SK-N-SH treated with all-trans-retinoic acid at 6 μM for 48 hours (cell line): ENCODE data around the gene FCHSD2.

ENCODE experiments used
- ATAC-seq: fragments of 200-7000 bp; cut with Tn5 transposase; 3 replicates; pipeline ENCODE4 v1.9.1; 2020; ENCODE audit warnings: mild to moderate bottlenecking, moderate library complexity
- ARNTL ChIP-seq: fragments of 450-650 bp; formaldehyde crosslinking; IDR thresholded peaks from 2 replicates; pipeline ENCODE4 v1.5.0; 2020; ENCODE audit warnings: low read depth, mild to moderate bottlenecking, moderate library complexity, borderline replicate concordance
- BACH2 ChIP-seq: fragments of 250-450 bp; sonication (Bioruptor Pico); IDR thresholded peaks from 2 replicates; pipeline ENCODE4 v1.9.0; 2021; ENCODE audit warnings: mild to moderate bottlenecking, borderline replicate concordance
- CSDC2 ChIP-seq: fragments of 250-450 bp; sonication (Bioruptor Pico); IDR thresholded peaks from 2 replicates; pipeline ENCODE4 v1.5.0; 2020; ENCODE audit warnings: mild to moderate bottlenecking, moderate library complexity
- ESRRG ChIP-seq: fragments of 250-450 bp; sonication (Bioruptor Pico); IDR thresholded peaks from 2 replicates; pipeline ENCODE4 v1.6.1; 2021; ENCODE audit warnings: mild to moderate bottlenecking
- GLIS3 ChIP-seq: fragments of 250-450 bp; sonication (Bioruptor Pico); IDR thresholded peaks from 2 replicates; pipeline ENCODE4 v1.5.0; 2020; ENCODE audit warnings: mild to moderate bottlenecking, moderate library complexity
- OSR1 ChIP-seq: fragments of 250-450 bp; sonication (Bioruptor Pico); IDR thresholded peaks from 2 replicates; pipeline ENCODE4 v1.8.0; 2022; ENCODE audit warnings: moderate library complexity, mild to moderate bottlenecking, inconsistent platforms
- PPARA ChIP-seq: fragments of 250-450 bp; sonication (Bioruptor Pico); IDR thresholded peaks from 2 replicates; pipeline ENCODE4 v1.5.0; 2020; ENCODE audit warnings: mild to moderate bottlenecking, borderline replicate concordance
- RARB ChIP-seq: fragments of 250-450 bp; sonication (Bioruptor Pico); IDR thresholded peaks from 2 replicates; pipeline ENCODE4 v1.8.0; 2021; ENCODE audit warnings: mild to moderate bottlenecking, moderate library complexity
- SNAI2 ChIP-seq: fragments of 250-450 bp; sonication (Bioruptor Pico); IDR thresholded peaks from 2 replicates; pipeline ENCODE4 v1.5.0; 2020; ENCODE audit warnings: mild to moderate bottlenecking, moderate library complexity
- TCF4 ChIP-seq: fragments of 250-450 bp; sonication (Bioruptor Pico); IDR thresholded peaks from 2 replicates; pipeline ENCODE4 v1.8.0; 2021; ENCODE audit warnings: mild to moderate bottlenecking, moderate library complexity, borderline replicate concordance
- TOX ChIP-seq: fragments of 250-450 bp; sonication (Bioruptor Pico); IDR thresholded peaks from 2 replicates; pipeline ENCODE4 v1.8.0; 2021; ENCODE audit warnings: mild to moderate bottlenecking, moderate library complexity, borderline replicate concordance
- ZC3H10 ChIP-seq: fragments of 250-450 bp; sonication (Bioruptor Pico); IDR thresholded peaks from 2 replicates; pipeline ENCODE4 v1.5.1; 2021; ENCODE audit warnings: mild to moderate bottlenecking, moderate library complexity
- ZFP30 ChIP-seq: fragments of 450-650 bp; formaldehyde crosslinking; IDR thresholded peaks from 2 replicates; pipeline ENCODE4 v1.5.0; 2022; ENCODE audit warnings: mild to moderate bottlenecking, moderate library complexity
- ZNF565 ChIP-seq: fragments of 450-650 bp; formaldehyde crosslinking; conservative IDR thresholded peaks from 2 replicates; pipeline ENCODE4 v1.5.0; 2020; ENCODE audit warnings: low read depth, mild to moderate bottlenecking, moderate library complexity
- ZNF70 ChIP-seq: fragments of 450-650 bp; formaldehyde crosslinking; IDR thresholded peaks from 2 replicates; pipeline ENCODE4 v1.5.0; 2020; ENCODE audit warnings: mild to moderate bottlenecking, moderate library complexity
- ZNF8 ChIP-seq: fragments of 450-650 bp; formaldehyde crosslinking; IDR thresholded peaks from 2 replicates; pipeline ENCODE4 v1.5.0; 2020; ENCODE audit warnings: mild to moderate bottlenecking, moderate library complexity
- TF ChIP-seq, protein P1 (sequence below): fragments of 250-450 bp; sonication (Bioruptor Pico); IDR thresholded peaks from 2 replicates; pipeline ENCODE4 v1.8.0; 2020; ENCODE audit warnings: mild to moderate bottlenecking, moderate library complexity, borderline replicate concordance
- TF ChIP-seq, protein P2 (sequence below): fragments of 250-450 bp; sonication (Bioruptor Pico); IDR thresholded peaks from 2 replicates; pipeline ENCODE4 v1.5.1; 2021; ENCODE audit warnings: mild to moderate bottlenecking, moderate library complexity
- TF ChIP-seq, protein P3 (sequence below): fragments of 250-450 bp; sonication (Bioruptor Pico); IDR thresholded peaks from 2 replicates; pipeline ENCODE4 v1.5.1; 2020; ENCODE audit warnings: low read depth, mild to moderate bottlenecking, moderate library complexity
- TF ChIP-seq, protein P4 (sequence below): fragments of 250-450 bp; sonication (Bioruptor Pico); IDR thresholded peaks from 2 replicates; pipeline ENCODE4 v1.5.0; 2020; ENCODE audit warnings: mild to moderate bottlenecking, moderate library complexity
- TF ChIP-seq, protein P5 (sequence below): fragments of 250-450 bp; sonication (Bioruptor Pico); IDR thresholded peaks from 2 replicates; pipeline ENCODE4 v1.8.0; 2021; ENCODE audit warnings: low read depth, mild to moderate bottlenecking, moderate library complexity, borderline replicate concordance

The FCHSD2 gene

DNA sequence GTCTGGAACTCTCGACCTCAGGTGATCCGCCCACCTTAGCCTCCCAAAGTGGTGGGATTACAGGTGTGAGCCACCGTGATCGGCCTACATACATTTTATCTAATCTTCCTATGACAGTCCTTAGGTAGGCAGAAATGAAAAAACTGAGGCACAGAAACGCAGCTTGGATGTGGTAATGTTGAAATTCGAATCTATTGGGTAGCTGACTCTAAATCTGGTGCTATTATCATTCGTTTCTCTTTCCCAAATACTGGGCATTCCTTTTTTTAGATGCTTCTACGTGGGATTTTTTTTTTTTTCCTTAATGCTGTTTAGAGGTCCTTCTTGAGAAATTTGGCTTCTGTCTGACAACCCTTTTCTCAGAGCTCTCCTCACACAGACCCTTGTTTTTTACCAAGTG, 41.5 kb downstream of the FCHSD2 start:
- no peak for ATAC-seq

DNA sequence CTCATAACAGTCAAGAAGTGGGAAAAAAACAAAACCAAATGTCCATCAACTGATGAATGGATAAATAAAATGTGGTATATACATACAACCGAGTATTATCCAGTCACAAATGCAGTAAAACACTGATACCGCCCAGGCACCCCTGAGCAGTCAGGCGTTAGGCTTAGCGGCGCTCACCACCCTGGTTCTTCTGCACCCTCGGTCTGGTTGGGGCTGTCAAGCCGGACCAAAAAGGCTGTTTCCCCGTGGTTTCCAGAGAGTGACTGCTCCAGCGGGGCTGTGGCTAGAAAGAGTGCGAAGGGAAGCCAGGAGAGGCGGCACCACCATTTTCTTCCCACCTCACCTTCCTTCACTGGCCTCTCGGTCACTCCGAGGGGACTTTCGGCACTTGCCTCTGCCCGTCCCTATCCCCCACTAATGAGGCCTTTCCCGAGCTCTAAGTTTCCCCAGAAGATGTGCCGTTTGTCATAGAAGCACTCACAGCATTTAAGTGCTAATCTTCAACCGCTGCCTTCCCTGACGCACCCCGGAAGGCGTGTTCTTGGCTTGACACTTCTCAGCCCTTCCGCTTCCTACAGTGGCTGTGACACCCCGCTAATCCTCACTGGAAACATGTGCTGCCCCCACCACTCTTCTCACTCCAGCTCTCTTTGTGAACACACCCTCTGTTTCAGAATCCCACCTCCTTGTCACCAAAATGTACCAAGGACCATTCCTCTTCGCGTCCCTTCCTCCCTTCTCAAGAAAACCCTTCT, 42.4 kb downstream of the FCHSD2 start:
- no peak for ATAC-seq
- TF ChIP-seq, protein P1, sequence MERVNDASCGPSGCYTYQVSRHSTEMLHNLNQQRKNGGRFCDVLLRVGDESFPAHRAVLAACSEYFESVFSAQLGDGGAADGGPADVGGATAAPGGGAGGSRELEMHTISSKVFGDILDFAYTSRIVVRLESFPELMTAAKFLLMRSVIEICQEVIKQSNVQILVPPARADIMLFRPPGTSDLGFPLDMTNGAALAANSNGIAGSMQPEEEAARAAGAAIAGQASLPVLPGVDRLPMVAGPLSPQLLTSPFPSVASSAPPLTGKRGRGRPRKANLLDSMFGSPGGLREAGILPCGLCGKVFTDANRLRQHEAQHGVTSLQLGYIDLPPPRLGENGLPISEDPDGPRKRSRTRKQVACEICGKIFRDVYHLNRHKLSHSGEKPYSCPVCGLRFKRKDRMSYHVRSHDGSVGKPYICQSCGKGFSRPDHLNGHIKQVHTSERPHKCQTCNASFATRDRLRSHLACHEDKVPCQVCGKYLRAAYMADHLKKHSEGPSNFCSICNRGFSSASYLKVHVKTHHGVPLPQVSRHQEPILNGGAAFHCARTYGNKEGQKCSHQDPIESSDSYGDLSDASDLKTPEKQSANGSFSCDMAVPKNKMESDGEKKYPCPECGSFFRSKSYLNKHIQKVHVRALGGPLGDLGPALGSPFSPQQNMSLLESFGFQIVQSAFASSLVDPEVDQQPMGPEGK (CRISPR knock-in tag): no peak
- TF ChIP-seq ZC3H10: no peak

More for the DNA sequence above, 41.5 kb downstream of the FCHSD2 start:
- no peak for TF ChIP-seq ZC3H10
- TF ChIP-seq ZNF8 (CRISPR knock-in tag): no peak
- TF ChIP-seq ARNTL: no peak
- TF ChIP-seq, protein P2, sequence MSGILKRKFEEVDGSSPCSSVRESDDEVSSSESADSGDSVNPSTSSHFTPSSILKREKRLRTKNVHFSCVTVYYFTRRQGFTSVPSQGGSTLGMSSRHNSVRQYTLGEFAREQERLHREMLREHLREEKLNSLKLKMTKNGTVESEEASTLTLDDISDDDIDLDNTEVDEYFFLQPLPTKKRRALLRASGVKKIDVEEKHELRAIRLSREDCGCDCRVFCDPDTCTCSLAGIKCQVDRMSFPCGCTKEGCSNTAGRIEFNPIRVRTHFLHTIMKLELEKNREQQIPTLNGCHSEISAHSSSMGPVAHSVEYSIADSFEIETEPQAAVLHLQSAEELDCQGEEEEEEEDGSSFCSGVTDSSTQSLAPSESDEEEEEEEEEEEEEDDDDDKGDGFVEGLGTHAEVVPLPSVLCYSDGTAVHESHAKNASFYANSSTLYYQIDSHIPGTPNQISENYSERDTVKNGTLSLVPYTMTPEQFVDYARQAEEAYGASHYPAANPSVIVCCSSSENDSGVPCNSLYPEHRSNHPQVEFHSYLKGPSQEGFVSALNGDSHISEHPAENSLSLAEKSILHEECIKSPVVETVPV: no peak
- no peak for TF ChIP-seq ESRRG (CRISPR knock-in tag)
- TF ChIP-seq RARB (CRISPR knock-in tag): no peak
- TF ChIP-seq, protein P3, sequence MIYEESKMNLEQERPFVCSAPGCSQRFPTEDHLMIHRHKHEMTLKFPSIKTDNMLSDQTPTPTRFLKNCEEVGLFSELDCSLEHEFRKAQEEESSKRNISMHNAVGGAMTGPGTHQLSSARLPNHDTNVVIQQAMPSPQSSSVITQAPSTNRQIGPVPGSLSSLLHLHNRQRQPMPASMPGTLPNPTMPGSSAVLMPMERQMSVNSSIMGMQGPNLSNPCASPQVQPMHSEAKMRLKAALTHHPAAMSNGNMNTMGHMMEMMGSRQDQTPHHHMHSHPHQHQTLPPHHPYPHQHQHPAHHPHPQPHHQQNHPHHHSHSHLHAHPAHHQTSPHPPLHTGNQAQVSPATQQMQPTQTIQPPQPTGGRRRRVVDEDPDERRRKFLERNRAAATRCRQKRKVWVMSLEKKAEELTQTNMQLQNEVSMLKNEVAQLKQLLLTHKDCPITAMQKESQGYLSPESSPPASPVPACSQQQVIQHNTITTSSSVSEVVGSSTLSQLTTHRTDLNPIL (CRISPR knock-in tag): no peak
- TF ChIP-seq TOX: no peak
- TF ChIP-seq ZNF565 (CRISPR knock-in tag): no peak
- no peak for TF ChIP-seq SNAI2 (CRISPR knock-in tag)
- TF ChIP-seq ZNF70 (CRISPR knock-in tag): no peak
- TF ChIP-seq, protein P4, sequence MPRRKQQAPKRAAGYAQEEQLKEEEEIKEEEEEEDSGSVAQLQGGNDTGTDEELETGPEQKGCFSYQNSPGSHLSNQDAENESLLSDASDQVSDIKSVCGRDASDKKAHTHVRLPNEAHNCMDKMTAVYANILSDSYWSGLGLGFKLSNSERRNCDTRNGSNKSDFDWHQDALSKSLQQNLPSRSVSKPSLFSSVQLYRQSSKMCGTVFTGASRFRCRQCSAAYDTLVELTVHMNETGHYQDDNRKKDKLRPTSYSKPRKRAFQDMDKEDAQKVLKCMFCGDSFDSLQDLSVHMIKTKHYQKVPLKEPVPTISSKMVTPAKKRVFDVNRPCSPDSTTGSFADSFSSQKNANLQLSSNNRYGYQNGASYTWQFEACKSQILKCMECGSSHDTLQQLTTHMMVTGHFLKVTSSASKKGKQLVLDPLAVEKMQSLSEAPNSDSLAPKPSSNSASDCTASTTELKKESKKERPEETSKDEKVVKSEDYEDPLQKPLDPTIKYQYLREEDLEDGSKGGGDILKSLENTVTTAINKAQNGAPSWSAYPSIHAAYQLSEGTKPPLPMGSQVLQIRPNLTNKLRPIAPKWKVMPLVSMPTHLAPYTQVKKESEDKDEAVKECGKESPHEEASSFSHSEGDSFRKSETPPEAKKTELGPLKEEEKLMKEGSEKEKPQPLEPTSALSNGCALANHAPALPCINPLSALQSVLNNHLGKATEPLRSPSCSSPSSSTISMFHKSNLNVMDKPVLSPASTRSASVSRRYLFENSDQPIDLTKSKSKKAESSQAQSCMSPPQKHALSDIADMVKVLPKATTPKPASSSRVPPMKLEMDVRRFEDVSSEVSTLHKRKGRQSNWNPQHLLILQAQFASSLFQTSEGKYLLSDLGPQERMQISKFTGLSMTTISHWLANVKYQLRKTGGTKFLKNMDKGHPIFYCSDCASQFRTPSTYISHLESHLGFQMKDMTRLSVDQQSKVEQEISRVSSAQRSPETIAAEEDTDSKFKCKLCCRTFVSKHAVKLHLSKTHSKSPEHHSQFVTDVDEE (CRISPR knock-in tag): no peak
- TF ChIP-seq TCF4 (CRISPR knock-in tag): no peak
- no peak for TF ChIP-seq OSR1 (CRISPR knock-in tag)
- TF ChIP-seq, protein P5, sequence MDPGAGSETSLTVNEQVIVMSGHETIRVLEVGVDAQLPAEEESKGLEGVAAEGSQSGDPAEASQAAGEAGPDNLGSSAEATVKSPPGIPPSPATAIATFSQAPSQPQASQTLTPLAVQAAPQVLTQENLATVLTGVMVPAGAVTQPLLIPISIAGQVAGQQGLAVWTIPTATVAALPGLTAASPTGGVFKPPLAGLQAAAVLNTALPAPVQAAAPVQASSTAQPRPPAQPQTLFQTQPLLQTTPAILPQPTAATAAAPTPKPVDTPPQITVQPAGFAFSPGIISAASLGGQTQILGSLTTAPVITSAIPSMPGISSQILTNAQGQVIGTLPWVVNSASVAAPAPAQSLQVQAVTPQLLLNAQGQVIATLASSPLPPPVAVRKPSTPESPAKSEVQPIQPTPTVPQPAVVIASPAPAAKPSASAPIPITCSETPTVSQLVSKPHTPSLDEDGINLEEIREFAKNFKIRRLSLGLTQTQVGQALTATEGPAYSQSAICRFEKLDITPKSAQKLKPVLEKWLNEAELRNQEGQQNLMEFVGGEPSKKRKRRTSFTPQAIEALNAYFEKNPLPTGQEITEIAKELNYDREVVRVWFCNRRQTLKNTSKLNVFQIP (CRISPR knock-in tag): no peak
- TF ChIP-seq GLIS3: no peak

DNA sequence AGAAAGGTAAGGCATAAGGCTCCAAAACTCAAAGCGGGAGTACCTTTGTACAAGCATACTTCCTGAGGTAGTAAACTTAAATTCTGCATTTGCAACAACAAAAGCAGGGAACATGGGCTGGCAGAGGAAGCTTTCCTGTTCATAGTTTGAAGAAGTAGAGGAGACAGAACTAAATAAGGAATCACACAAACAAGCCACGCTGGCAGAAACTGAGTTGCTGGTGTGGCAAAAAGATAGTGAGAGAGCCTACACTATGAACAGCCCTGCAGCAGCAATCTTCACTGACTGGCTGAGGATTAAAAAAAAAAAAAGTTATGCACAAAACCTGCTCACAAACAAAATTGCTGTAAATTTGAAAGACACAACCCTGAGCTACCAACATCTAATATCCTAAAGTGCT, 46.5 kb downstream of the FCHSD2 start:
- no peak for ATAC-seq
- TF ChIP-seq RARB (CRISPR knock-in tag) (no peak), CSDC2 (CRISPR knock-in tag) (no peak), ZNF8 (CRISPR knock-in tag) (no peak), OSR1 (CRISPR knock-in tag) (no peak), TOX (no peak), PPARA (CRISPR knock-in tag) (no peak), ZNF70 (CRISPR knock-in tag) (no peak), ZFP30 (CRISPR knock-in tag) (no peak), ESRRG (CRISPR knock-in tag) (no peak), ZC3H10 (no peak), ARNTL (no peak), BACH2 (CRISPR knock-in tag) (no peak), TCF4 (CRISPR knock-in tag) (no peak)
- TF ChIP-seq, protein P1 (CRISPR knock-in tag): no peak
- TF ChIP-seq, protein P4 (CRISPR knock-in tag): no peak
- TF ChIP-seq, protein P3 (CRISPR knock-in tag): no peak
